Naive thymus-derived CD4-positive, alpha-beta T cell (primary cell): ENCODE data around the gene SMC3. TPM values are rescaled to one million over a fixed set of nuclear protein-coding genes. Genes with fewer than 3 reads are reported as not detected.
A peak's percentile ranks its signal among the peaks of the same experiment; 100 is the strongest.
"Not testable (repeated sequence)": the region's sequence is repeated elsewhere in the genome, so short reads cannot be mapped to it uniquely, and the experiment has no call there.

Experiments
- ATAC-seq: fragments of 150-1000 bp; cut with Tn5 transposase; 2 replicates; pipeline ENCODE4 v1.10.0; 2021; ENCODE audit warnings: mild to moderate bottlenecking, moderate library complexity
- CTCF ChIA-PET: fragments of 350-600 bp; sonication (Branson Sonifier 250); formaldehyde crosslinking; loops from one replicate; lab custom pipeline; 2021; ENCODE audit warnings: antibody characterized with exemption; lab: Charles Lee
- POLR2A ChIA-PET: fragments of 350-600 bp; sonication (Branson Sonifier 250); formaldehyde crosslinking; loops from one replicate; lab custom pipeline; 2021; ENCODE audit warnings: antibody characterized with exemption, inconsistent platforms; lab: Charles Lee
- DNase-seq, 9 donors: peaks; one replicate each; pipeline versions ENCODE4 v3.0.0 to v3.0.0-alpha.2; 2020 to 2022; ENCODE audit warnings: mixed read lengths in 1 of 9
- H3K27ac ChIP-seq: one replicate; pipeline ENCODE4 v1.7.0; 2013; ENCODE audit warnings: mild to moderate bottlenecking, low read depth, low read length, moderate library complexity
- H3K27me3 ChIP-seq, 2 donors: one replicate each; pipeline ENCODE4 v1.7.0; 2013; ENCODE audit warnings: low read length in 2 of 2, mild to moderate bottlenecking in 2 of 2, moderate library complexity in 2 of 2; ENCODE audit not compliant: control insufficient read depth in 2 of 2, insufficient read depth in 2 of 2
- H3K36me3 ChIP-seq, 3 experiments: 1 replicate in 2 of 3; 2 replicates in 1 of 3; pipeline ENCODE4 v1.7.0; 2013; ENCODE audit warnings: low read length in 3 of 3, mild to moderate bottlenecking in 3 of 3, moderate library complexity in 1 of 3; ENCODE audit not compliant: insufficient read depth in 3 of 3, control insufficient read depth in 2 of 3
- H3K4me1 ChIP-seq, 2 donors: one replicate each; pipeline ENCODE4 v1.7.0; 2013; ENCODE audit warnings: low read length in 2 of 2, mild to moderate bottlenecking in 2 of 2, moderate library complexity in 1 of 2; ENCODE audit not compliant: control insufficient read depth in 2 of 2, insufficient read depth in 2 of 2
- H3K4me3 ChIP-seq: 2 replicates; pipeline ENCODE4 v1.7.0; 2013; ENCODE audit warnings: mild to moderate bottlenecking, low read length
- H3K9me3 ChIP-seq, 3 experiments: 1 replicate in 2 of 3; 2 replicates in 1 of 3; pipeline ENCODE4 v1.7.0; 2013; ENCODE audit warnings: low read length in 3 of 3; ENCODE audit not compliant: control insufficient read depth in 2 of 3
- H3K27ac Mint-ChIP-seq, 9 donors: one replicate each; pipeline ENCODE4 v1.8.0; 2020 to 2022; ENCODE audit warnings: mixed read lengths in 9 of 9, mild to moderate bottlenecking in 8 of 9, moderate library complexity in 5 of 9, inconsistent platforms in 2 of 9
- H3K27me3 Mint-ChIP-seq, 5 donors: one replicate each; pipeline ENCODE4 v1.8.0; 2021 to 2022; ENCODE audit warnings: mixed read lengths in 5 of 5, mild to moderate bottlenecking in 1 of 5
- H3K36me3 Mint-ChIP-seq, 5 donors: one replicate each; pipeline ENCODE4 v1.8.0; 2020 to 2022; ENCODE audit warnings: mixed read lengths in 5 of 5, mild to moderate bottlenecking in 3 of 5, inconsistent platforms in 1 of 5
- H3K4me1 Mint-ChIP-seq, 7 donors: one replicate each; pipeline ENCODE4 v1.8.0; 2020 to 2022; ENCODE audit warnings: mixed read lengths in 7 of 7, mild to moderate bottlenecking in 3 of 7, inconsistent platforms in 1 of 7
- H3K4me3 Mint-ChIP-seq, 10 donors: one replicate each; pipeline ENCODE4 v1.8.0; 2020 to 2022; ENCODE audit warnings: mild to moderate bottlenecking in 10 of 10, mixed read lengths in 10 of 10, moderate library complexity in 6 of 10, inconsistent platforms in 2 of 10
- H3K9me3 Mint-ChIP-seq, 11 donors: one replicate each; pipeline ENCODE4 v1.8.0; 2020 to 2022; ENCODE audit warnings: mixed read lengths in 11 of 11, mild to moderate bottlenecking in 4 of 11, inconsistent platforms in 1 of 11, moderate library complexity in 1 of 11
- intact Hi-C, 2 donors: fragments of 100-400 bp; cut with micrococcal nuclease; formaldehyde crosslinking; loops; one replicate each; pipeline ENCODE4 v1.15.1; 2023
- polyA plus RNA-seq, 2 donors: library from polyadenylated mRNA; unstranded; fragments of 300-500 nt; fragmentation: Illumina TruSeq; gene quantifications; one replicate each; pipeline ENCODE4 v1.2.3, GENCODE V29; 2021
- total RNA-seq, 6 experiments: library from RNA in 5 of 6; stranded (reverse) in 5 of 6; gene quantifications; 1 replicate in 5 of 6; 2 replicates in 1 of 6; pipeline ENCODE4 v1.2.3 and lab custom pipeline; 2021 to 2026

Gene SMC3
- total and polyA plus RNA-seq, 7 experiments from 2014 or later: 29.8 to 88.2 (median 52.4) TPM

GRCh38 chr10:110617425-110618229 is 50.1 kb downstream of the SMC3 start:
- peaks cover 0 to 10% (median 2%) of the 10 kb centered on the region in 11 donors for H3K9me3 Mint-ChIP-seq
- Histone ChIP-seq H3K36me3 (no peaks in the 10 kb centered on the region), H3K9me3 (no peaks in the 10 kb centered on the region), H3K4me1 (peaks cover 0 to 7% of the 10 kb centered on the region in 2 donors), H3K27ac (no peak overlapping the region), H3K4me3 (no peak overlapping the region), H3K27me3 (no peaks in the 10 kb centered on the region)
- POLR2A ChIA-PET: no interaction called here
- CTCF ChIA-PET: no interaction called here
- ATAC-seq (peak; percentile 50), DNase-seq (peak in 5 of 9 donors; percentile 10 to 45 (median 32))
- H3K27ac Mint-ChIP-seq: peak overlapping the region in 7 of 9 donors; percentile 5 to 92 (median 64)
- peak overlapping the region in 6 of 10 donors; percentile 12 to 66 (median 25) for H3K4me3 Mint-ChIP-seq
- peaks cover 0 to 4% (median 0%) of the 10 kb centered on the region in 5 donors for H3K27me3 Mint-ChIP-seq
- no peaks in the 10 kb centered on the region for H3K36me3 Mint-ChIP-seq
- intact Hi-C loops: loop anchor here in 1 of 2 donors (10.0 kb wide), 1 partner anchor 587 kb away; no protein-coding TSS in a partner anchor
- H3K4me1 Mint-ChIP-seq: peaks cover 10 to 31% (median 22%) of the 10 kb centered on the region in 7 donors

DNA sequence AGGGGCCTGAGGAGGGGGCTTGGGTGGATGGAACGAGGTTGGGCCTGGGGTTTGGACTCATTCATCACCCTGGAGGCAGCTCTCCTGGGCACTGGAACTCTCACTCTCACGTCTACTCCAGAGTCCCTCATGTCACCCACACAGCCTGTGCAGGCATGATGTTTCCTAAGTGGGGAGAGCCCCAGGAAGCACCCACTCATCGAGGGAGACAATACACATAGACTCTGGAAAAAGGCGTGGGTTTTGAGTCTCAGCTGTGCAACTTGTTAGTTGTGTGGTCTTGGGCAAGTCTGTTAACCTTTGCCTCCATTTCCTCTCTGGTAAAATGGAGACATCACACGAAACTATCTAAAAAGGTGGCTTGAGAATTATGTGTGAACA is 50.7 kb downstream of the SMC3 start:
- CTCF ChIA-PET: no interaction called here
- H3K4me3 ChIP-seq: no peak overlapping the region
- peak overlapping the region in 4 of 9 donors; percentile 43 to 89 (median 62) for H3K27ac Mint-ChIP-seq
- intact Hi-C loops: loop anchor here in 1 of 2 donors (10.0 kb wide), 1 partner anchor 587 kb away; no protein-coding TSS in a partner anchor
- POLR2A ChIA-PET: no interaction called here
- H3K9me3 Mint-ChIP-seq: peaks cover 0 to 10% (median 2%) of the 10 kb centered on the region in 11 donors
- peaks cover 0 to 4% (median 0%) of the 10 kb centered on the region in 5 donors for H3K27me3 Mint-ChIP-seq
- H3K4me1 Mint-ChIP-seq: peaks cover 10 to 30% (median 22%) of the 10 kb centered on the region in 7 donors
- H3K27me3 ChIP-seq: no peaks in the 10 kb centered on the region
- peak in 1 of 9 donors; percentile 60 for DNase-seq
- H3K36me3 ChIP-seq: no peaks in the 10 kb centered on the region
- H3K4me1 ChIP-seq: peaks cover 0 to 7% of the 10 kb centered on the region in 2 donors
- no peak for ATAC-seq
- H3K4me3 Mint-ChIP-seq: peak overlapping the region in 2 of 10 donors; percentile 13 to 15
- H3K36me3 Mint-ChIP-seq: no peaks in the 10 kb centered on the region
- no peaks in the 10 kb centered on the region for H3K9me3 ChIP-seq
- no peak overlapping the region for H3K27ac ChIP-seq

DNA sequence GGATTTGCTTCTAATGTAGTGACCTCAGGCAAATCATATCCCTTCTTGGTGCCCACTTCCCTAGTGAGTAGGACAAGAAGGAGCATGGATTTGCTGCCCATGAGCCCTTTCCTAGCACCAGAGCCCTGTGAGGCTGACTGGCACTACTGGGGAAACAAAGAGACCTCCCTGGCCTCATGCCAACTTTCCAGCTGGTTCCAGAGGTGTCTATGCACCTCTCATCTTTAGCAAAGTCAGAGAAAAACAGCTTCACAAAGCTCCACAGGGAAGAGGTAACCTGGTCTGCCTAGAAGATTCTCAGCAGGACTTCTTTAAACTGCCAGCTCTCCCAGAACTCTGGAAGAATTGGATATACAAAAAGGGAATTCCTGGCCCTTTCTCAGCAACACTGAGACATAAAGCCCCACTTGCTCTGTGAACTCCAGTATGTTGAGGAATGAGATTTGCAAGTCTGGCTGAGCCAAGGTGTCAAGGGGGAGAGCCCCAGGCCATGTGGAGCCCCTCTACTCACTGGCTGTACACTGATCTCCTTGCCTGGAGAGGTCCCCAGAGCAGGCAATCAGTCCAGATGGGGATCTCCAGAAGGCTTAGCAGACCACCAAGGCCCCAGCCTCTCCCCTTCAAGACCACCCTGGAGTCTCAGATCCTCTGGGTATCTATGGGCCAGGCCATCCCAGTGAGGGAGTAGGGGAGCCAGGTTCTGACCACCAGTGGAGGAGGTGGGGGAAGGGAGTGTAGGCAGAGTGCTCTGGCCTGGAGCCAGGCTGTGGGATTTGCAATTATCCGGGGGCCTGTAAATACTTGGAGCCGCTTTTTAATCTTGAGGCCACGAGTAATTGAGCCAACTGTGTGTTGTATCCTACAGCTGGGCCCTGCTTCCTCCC is 52.3 kb downstream of the SMC3 start:
- intact Hi-C loops: loop anchor here in 1 of 2 donors (10.0 kb wide), 1 partner anchor 585 kb away; no protein-coding TSS in a partner anchor
- Mint-ChIP-seq H3K4me1 (peaks cover 10 to 30% (median 20%) of the 10 kb centered on the region in 7 donors), H3K27ac (peak overlapping the region in 2 of 9 donors; percentile 2 to 31), H3K27me3 (peaks cover 0 to 4% (median 0%) of the 10 kb centered on the region in 5 donors), H3K4me3 (no peak overlapping the region), H3K9me3 (peaks cover 0 to 10% (median 2%) of the 10 kb centered on the region in 11 donors), H3K36me3 (no peaks in the 10 kb centered on the region)
- DNase-seq: no peak
- Histone ChIP-seq H3K4me1 (peaks cover 0 to 7% of the 10 kb centered on the region in 2 donors), H3K9me3 (no peaks in the 10 kb centered on the region), H3K4me3 (no peak overlapping the region), H3K27ac (no peak overlapping the region), H3K36me3 (no peaks in the 10 kb centered on the region), H3K27me3 (no peaks in the 10 kb centered on the region)
- ChIA-PET CTCF (no interaction called here), POLR2A (no interaction called here)
- ATAC-seq: no peak

DNA sequence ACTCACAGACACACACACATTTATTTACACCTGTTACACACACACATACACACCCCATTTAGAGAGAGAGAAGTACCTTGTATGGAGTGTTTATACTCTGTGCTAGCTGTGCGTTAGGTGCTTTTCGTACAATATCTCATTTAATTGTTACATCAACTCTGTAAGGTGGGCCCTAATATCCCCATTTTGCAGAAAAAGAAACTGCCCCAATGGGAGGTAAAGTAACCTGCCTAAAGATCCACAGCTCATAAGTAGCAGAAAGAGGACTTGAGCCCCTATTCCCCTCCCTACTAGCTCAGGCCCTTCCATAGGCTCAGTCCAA is 52.9 kb downstream of the SMC3 start:
- Histone ChIP-seq H3K27me3 (no peaks in the 10 kb centered on the region), H3K36me3 (no peaks in the 10 kb centered on the region), H3K27ac (no peak overlapping the region), H3K4me3 (no peak overlapping the region), H3K4me1 (peaks cover 0 to 7% of the 10 kb centered on the region in 2 donors), H3K9me3 (no peaks in the 10 kb centered on the region)
- ATAC-seq (no peak), DNase-seq (no peak)
- Mint-ChIP-seq H3K36me3 (no peaks in the 10 kb centered on the region), H3K4me3 (no peak overlapping the region), H3K27ac (peak overlapping the region in 1 of 9 donors; percentile 41), H3K9me3 (peaks cover 0 to 10% (median 2%) of the 10 kb centered on the region in 11 donors), H3K4me1 (peaks cover 10 to 29% (median 20%) of the 10 kb centered on the region in 7 donors), H3K27me3 (peaks cover 0 to 4% (median 0%) of the 10 kb centered on the region in 5 donors)
- intact Hi-C loops: no loop called here
- ChIA-PET CTCF (interaction anchor here (0.6 kb wide), 1 partner anchor 282 kb away, joined by 3 read pairs; no protein-coding TSS in a partner anchor), POLR2A (no interaction called here)

DNA sequence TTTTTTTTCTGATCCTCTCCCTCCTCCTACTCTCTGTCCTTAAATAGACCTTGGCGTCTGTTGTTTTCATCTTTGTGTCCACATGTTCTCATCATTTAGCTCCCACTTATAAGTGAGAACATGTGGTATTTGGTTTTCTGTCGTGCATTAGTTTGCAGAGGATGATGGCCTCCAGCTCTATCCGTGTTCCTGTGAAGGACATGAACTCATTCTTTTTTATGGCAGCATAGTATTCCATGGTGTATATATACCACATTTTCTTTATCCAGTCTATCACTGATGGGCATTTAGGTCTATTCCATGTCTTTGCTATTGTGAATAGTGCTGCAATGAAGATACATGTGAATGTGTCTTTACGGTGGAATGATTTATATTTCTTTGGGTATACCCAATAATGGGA is 55.8 kb downstream of the SMC3 start:
- H3K4me1 ChIP-seq, H3K27ac Mint-ChIP-seq, intact Hi-C loops, H3K27me3 ChIP-seq, H3K9me3 ChIP-seq, H3K36me3 Mint-ChIP-seq, H3K36me3 ChIP-seq, H3K27ac ChIP-seq, CTCF ChIA-PET, H3K4me3 Mint-ChIP-seq, H3K4me3 ChIP-seq, DNase-seq, ATAC-seq: not testable (repeated sequence)
- Mint-ChIP-seq H3K9me3 (peaks cover 0 to 12% (median 3%) of the 10 kb centered on the region in 11 donors), H3K27me3 (peaks cover 0 to 11% (median 0%) of the 10 kb centered on the region in 5 donors), H3K4me1 (peaks cover 0 to 11% (median 7%) of the 10 kb centered on the region in 7 donors)
- POLR2A ChIA-PET: interaction anchor here (0.9 kb wide), 1 partner anchor 15 kb away, joined by 3 read pairs; no protein-coding TSS in a partner anchor

DNA sequence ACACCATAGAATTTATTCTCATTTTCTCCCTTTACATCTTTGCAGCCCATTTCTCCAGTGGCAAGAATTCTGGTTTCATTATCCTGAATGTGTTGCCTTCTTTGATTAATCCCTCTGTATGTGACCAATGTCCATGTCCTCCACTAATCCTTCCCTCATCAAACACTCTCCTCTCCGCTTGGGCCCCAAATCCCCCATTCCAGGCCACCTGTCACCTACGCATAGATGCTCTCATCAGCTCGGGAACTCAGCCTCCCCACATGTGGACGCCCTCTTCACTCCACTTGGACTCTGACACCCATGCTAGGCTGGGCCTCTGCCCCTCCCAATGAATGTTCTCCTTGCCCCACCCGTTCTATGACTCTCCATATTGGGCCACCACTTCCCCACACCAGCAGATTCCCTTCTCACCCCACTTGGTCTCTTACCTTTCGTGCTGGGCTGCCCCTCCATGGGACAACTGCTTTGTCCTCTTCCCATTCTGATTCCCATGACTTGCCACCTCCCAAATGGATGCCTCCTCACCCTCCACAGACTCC is 57.9 kb downstream of the SMC3 start:
- ATAC-seq: no peak
- DNase-seq: no peak
- peaks cover 0 to 14% (median 4%) of the 10 kb centered on the region in 5 donors for H3K27me3 Mint-ChIP-seq
- no peaks in the 10 kb centered on the region for H3K4me1 ChIP-seq
- no peaks in the 10 kb centered on the region for H3K9me3 ChIP-seq
- CTCF ChIA-PET: no interaction called here
- no peak overlapping the region for H3K4me3 ChIP-seq
- no peaks in the 10 kb centered on the region for H3K27me3 ChIP-seq
- H3K4me3 Mint-ChIP-seq: no peak overlapping the region
- POLR2A ChIA-PET: interaction anchor here (0.7 kb wide), 1 partner anchor 21 kb away, joined by 5 read pairs; no protein-coding TSS in a partner anchor
- H3K36me3 ChIP-seq: no peaks in the 10 kb centered on the region
- intact Hi-C loops: no loop called here
- no peak overlapping the region for H3K27ac ChIP-seq
- peak overlapping the region in 1 of 9 donors; percentile 60 for H3K27ac Mint-ChIP-seq
- peaks cover 0 to 21% (median 5%) of the 10 kb centered on the region in 11 donors for H3K9me3 Mint-ChIP-seq
- H3K4me1 Mint-ChIP-seq: no peaks in the 10 kb centered on the region
- H3K36me3 Mint-ChIP-seq: peaks cover 0 to 6% (median 4%) of the 10 kb centered on the region in 5 donors
